Endothelial cell of umbilical vein (primary cell): ENCODE data around the gene SMIM44. TPM values are rescaled to one million over a fixed set of nuclear protein-coding genes. Genes with fewer than 3 reads are reported as not detected.

Source experiments
- Bru-seq: library from RNA; stranded (reverse); fragments of 400-500 nt; gene quantifications from one replicate; lab custom pipeline; 2021; lab: Mats Ljungman, UMichigan
- BruChase-seq, 2 experiments: library from RNA; stranded (reverse); fragments of 400-500 nt; gene quantifications; one replicate each; lab custom pipeline; 2021; lab: Mats Ljungman, UMichigan
- BruUV-seq: library from RNA; stranded (reverse); fragments of 400-500 nt; replicated peaks from 2 replicates; lab custom pipeline; 2021; lab: Mats Ljungman, UMichigan
- CTCF ChIA-PET: fragments of 300-600, 350-600 bp; sonication (Branson Sonifier 250); formaldehyde crosslinking; loops from one replicate; lab custom pipeline; 2021; ENCODE audit warnings: antibody characterized with exemption, inconsistent platforms; lab: Charles Lee
- POLR2A ChIA-PET: fragments of 300-600, 350-600 bp; sonication (Branson Sonifier 250); formaldehyde crosslinking; loops from one replicate; lab custom pipeline; 2021; ENCODE audit warnings: antibody characterized with exemption, inconsistent platforms; lab: Charles Lee
- DNase-seq: peaks from one replicate; pipeline ENCODE4 v3.0.0-alpha.2; 2011; ENCODE audit warnings: low read depth, low spot score
- FAIRE-seq: peaks from 2 replicates; lab custom pipeline; 2011; peaks lifted over from hg19 to GRCh38; lab: Jason Lieb, UNC
- H2AFZ ChIP-seq: 2 replicates; pipeline ENCODE4 v1.6.0; 2012; ENCODE audit warnings: low read depth, low read length, control low read depth, inconsistent platforms
- H3K27ac ChIP-seq: 2 replicates; pipeline ENCODE4 v1.5.1; 2011; ENCODE audit warnings: low read depth, mild to moderate bottlenecking, control low read depth, low read length, moderate library complexity; ENCODE audit not compliant: insufficient read depth
- H3K27me3 ChIP-seq, 2 experiments: 2 replicates each; pipeline versions ENCODE4 v1.6.0 to v1.6.1; 2011; ENCODE audit warnings: low read length in 2 of 2, mixed read lengths in 1 of 2; ENCODE audit not compliant: control insufficient read depth in 2 of 2, insufficient read depth in 2 of 2
- H3K36me3 ChIP-seq, 2 experiments: 2 replicates in 1 of 2; 3 replicates in 1 of 2; pipeline ENCODE4 v1.5.1; 2011; ENCODE audit warnings: low read length in 2 of 2, mild to moderate bottlenecking in 1 of 2, moderate library complexity in 1 of 2; ENCODE audit not compliant: control insufficient read depth in 2 of 2, insufficient read depth in 2 of 2; ENCODE audit errors: extremely low read depth in 1 of 2
- H3K4me1 ChIP-seq: 3 replicates; pipeline ENCODE4 v1.5.1; 2011; ENCODE audit warnings: mild to moderate bottlenecking, low read length; ENCODE audit not compliant: control insufficient read depth, insufficient read depth; ENCODE audit errors: extremely low read depth
- H3K4me2 ChIP-seq: 2 replicates; pipeline ENCODE4 v1.6.1; 2011; ENCODE audit warnings: low read length, control low read depth, mixed read lengths; ENCODE audit not compliant: insufficient read depth
- H3K4me3 ChIP-seq, 3 experiments: fragments of 200-600 bp in 1 of 3; sonication (generic), shearing (Covaris generic) in 1 of 3; replicated peaks in 1 of 3; 2 replicates each; pipeline ENCODE4 v1.5.1; 2011 to 2016; ENCODE audit warnings: control low read depth in 3 of 3, low read length in 3 of 3, mild to moderate bottlenecking in 2 of 3, inconsistent platforms in 1 of 3, low read depth in 1 of 3, moderate library complexity in 1 of 3; ENCODE audit not compliant: insufficient read depth in 1 of 3
- H3K79me2 ChIP-seq: 2 replicates; pipeline ENCODE4 v1.6.0; 2012; ENCODE audit warnings: low read length, inconsistent platforms; ENCODE audit not compliant: control insufficient read depth, insufficient read depth
- H3K9ac ChIP-seq: replicated peaks from 2 replicates; pipeline ENCODE3; 2011; ENCODE audit warnings: low read length, control low read depth; ENCODE audit not compliant: insufficient read depth; ENCODE audit errors: extremely low read depth
- H3K9me1 ChIP-seq: replicated peaks from 3 replicates; pipeline ENCODE4 v1.6.0; 2011; ENCODE audit warnings: mild to moderate bottlenecking, low read length; ENCODE audit not compliant: control insufficient read depth, insufficient read depth; ENCODE audit errors: extremely low read depth
- H3K9me3 ChIP-seq: replicated peaks from 2 replicates; pipeline ENCODE4 v1.5.1; 2012; ENCODE audit warnings: low read length, inconsistent platforms; ENCODE audit not compliant: control insufficient read depth, insufficient read depth
- H4K20me1 ChIP-seq: replicated peaks from 2 replicates; pipeline ENCODE3; 2011; ENCODE audit warnings: mild to moderate bottlenecking, low read length; ENCODE audit not compliant: control insufficient read depth, insufficient read depth; ENCODE audit errors: extremely low read depth
- CTCF ChIP-seq, 2 donors: IDR thresholded peaks; 1 replicate in 1 of 2; 2 replicates in 1 of 2; pipeline ENCODE4 v1.5.1; 2011; ENCODE audit warnings: low read length in 2 of 2, mild to moderate bottlenecking in 2 of 2, moderate library complexity in 2 of 2, control low read depth in 1 of 2, inconsistent platforms in 1 of 2, low read depth in 1 of 2; ENCODE audit not compliant: insufficient read depth in 1 of 2; ENCODE audit errors: extremely low read depth in 1 of 2
- FOS ChIP-seq: IDR thresholded peaks from 2 replicates; pipeline ENCODE4 v1.6.1; 2011; ENCODE audit warnings: mild to moderate bottlenecking, low read length, moderate library complexity, borderline replicate concordance; ENCODE audit not compliant: insufficient read depth
- GATA2 ChIP-seq: IDR thresholded peaks from 2 replicates; pipeline ENCODE4 v1.7.0; 2011; ENCODE audit warnings: low read depth, mild to moderate bottlenecking, moderate library complexity, mixed read lengths, low read length; ENCODE audit not compliant: insufficient read length, insufficient read depth
- JUN ChIP-seq: IDR thresholded peaks from 2 replicates; pipeline ENCODE4 v1.6.1; 2011; ENCODE audit warnings: borderline replicate concordance, low read depth; ENCODE audit not compliant: insufficient read length, insufficient read depth
- MYC ChIP-seq: IDR thresholded peaks from one replicate; pipeline ENCODE4 v1.6.1; 2011; ENCODE audit warnings: mild to moderate bottlenecking, low read depth, low read length
- POLR2A ChIP-seq: IDR thresholded peaks from 2 replicates; pipeline ENCODE4 v1.6.1; 2012; ENCODE audit warnings: low read depth, mild to moderate bottlenecking, control low read depth, low read length
- POLR2AphosphoS5 ChIP-seq: IDR thresholded peaks from 2 replicates; pipeline ENCODE4 v1.6.1; 2012; ENCODE audit warnings: low read depth, mild to moderate bottlenecking, control low read depth, low read length, moderate library complexity; ENCODE audit not compliant: insufficient read depth
- dilution Hi-C: fragments of 300-500 bp; cut with MboI; formaldehyde crosslinking; loops from one replicate; pipeline ENCODE4 v1.15.0; 2019; ENCODE audit warnings: low sequenced_read_pairs; ENCODE audit not compliant: extremely low pct_ligation_motif_present
- intact Hi-C: fragments of 100-400 bp; cut with micrococcal nuclease; formaldehyde crosslinking; loops from one replicate; pipeline ENCODE4 v1.10.0; 2022
- long read RNA-seq: library from polyadenylated mRNA; stranded (forward); transcript quantifications from one replicate; pipeline ENCODE4 v2.0.0, GENCODE V29; 2021
- polyA minus RNA-seq, 3 experiments: library from RNA; depleted of rRNA, polyadenylated mRNA; stranded (reverse); fragments of >200 nt; gene quantifications; 1 replicate in 1 of 3; 2 replicates in 2 of 3; pipeline ENCODE4 v1.2.3, GENCODE V29; 2011
- polyA plus RNA-seq, 4 experiments: library from polyadenylated mRNA; depleted of rRNA in 3 of 4; stranded (reverse) in 3 of 4; unstranded in 1 of 4; fragments of >200 nt; gene quantifications; 2 replicates each; pipeline versions ENCODE4 v1.2.1 to v1.2.3, GENCODE V29; 2011 to 2012; ENCODE audit warnings: missing spikeins in 1 of 4
- total RNA-seq: library from RNA; stranded (reverse); gene quantifications from 2 replicates; pipeline ENCODE4 v1.2.3, GENCODE V29; 2021
- TF ChIP-seq, protein P1 (sequence below): IDR thresholded peaks from 2 replicates; pipeline ENCODE4 v1.6.1; 2011; ENCODE audit not compliant: insufficient read depth, insufficient read length

SMIM44 gene
- total RNA-seq (not detected in 2 replicates), polyA plus RNA-seq (not detected in 2 replicates), polyA minus RNA-seq (not detected in 2 replicates), Bru-seq, nascent RNA (not detected), BruChase-seq, experiment 1, labeled RNA remaining after a 6-hour chase (percentile 4 among the genes with signal in this experiment), BruChase-seq, experiment 2, labeled RNA remaining after a 2-hour chase (not detected)
- polyA plus RNA-seq (2011; cell fraction: cytosol; rRNA removed): not detected in 2 replicates
- not detected in 2 replicates for polyA plus RNA-seq (2011; cell fraction: nucleus; rRNA removed)
- not detected in 2 replicates for polyA plus RNA-seq (2012)
- not detected for polyA minus RNA-seq (2011; cell fraction: cytosol; rRNA and poly(A)+ RNA removed)
- not detected in 2 replicates for polyA minus RNA-seq (2011; cell fraction: nucleus; rRNA and poly(A)+ RNA removed)
- long read RNA-seq: 0 reads

DNA sequence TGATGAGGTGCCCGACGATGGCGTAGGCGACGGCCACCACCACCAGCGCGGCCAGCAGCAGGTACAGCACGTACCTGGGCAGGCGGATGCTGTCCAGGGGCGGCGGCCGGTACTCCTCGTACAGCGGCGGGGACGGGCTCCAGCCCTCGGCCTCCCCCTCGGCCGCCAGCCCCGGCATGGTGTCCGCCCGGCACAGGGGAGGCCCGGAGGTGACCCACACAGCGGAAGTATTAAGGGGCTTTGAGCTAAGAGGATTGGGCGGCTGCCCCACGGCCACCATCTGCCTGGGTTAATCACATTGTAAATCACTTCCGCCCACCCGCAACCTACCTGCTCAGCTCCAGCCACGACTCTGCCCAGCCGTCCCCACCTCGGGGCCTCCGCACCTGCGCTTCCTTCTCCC lies at the start of gene SMIM44:
SMIM44 (minus strand) TSS at position 216 of the 403 bp plus-strand sequence; CDS start at position 178, 38 bp downstream.
- H3K27me3 ChIP-seq: peaks cover 3 to 11% of the 10 kb centered on the region in 2 experiments
- no peak within 1 kb of the TSS for H3K4me2 ChIP-seq
- FAIRE-seq (no peak), DNase-seq (no peak)
- H3K79me2 ChIP-seq: no peaks in the 10 kb centered on the region
- TF ChIP-seq JUN: no peak
- TF ChIP-seq POLR2A: no peak
- no peak for TF ChIP-seq CTCF (IDR thresholded peaks at IDR 0.05; ENCODE audit: extremely low read depth in 1 of 2, insufficient read depth in 1 of 2, low read depth in 1 of 2, low read length in 2 of 2)
- no peak for TF ChIP-seq POLR2AphosphoS5
- TF ChIP-seq, protein P1, sequence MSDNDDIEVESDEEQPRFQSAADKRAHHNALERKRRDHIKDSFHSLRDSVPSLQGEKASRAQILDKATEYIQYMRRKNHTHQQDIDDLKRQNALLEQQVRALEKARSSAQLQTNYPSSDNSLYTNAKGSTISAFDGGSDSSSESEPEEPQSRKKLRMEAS: no peak
- TF ChIP-seq GATA2: no peak
- no peak for TF ChIP-seq MYC
- TF ChIP-seq FOS: no peak
- no peaks in the 10 kb centered on the region for H3K4me1 ChIP-seq
- H3K9me1 ChIP-seq: no peaks in the 10 kb centered on the region
- no peak within 1 kb of the TSS for H2AFZ ChIP-seq
- intact Hi-C loops (no loop called here), dilution Hi-C loops (no loop called here)
- H3K27ac ChIP-seq: no peak within 1 kb of the TSS
- CTCF ChIA-PET: interaction anchor here (0.7 to 6.2 kb wide), 6 partner anchors 10 to 180 kb away, joined by 4 to 147 read pairs (median 13); no protein-coding TSS in a partner anchor
- no TSS peak for BruUV-seq
- H3K9me3 ChIP-seq: no peaks in the 10 kb centered on the region
- no peaks in the 10 kb centered on the region for H3K36me3 ChIP-seq
- POLR2A ChIA-PET: no interaction called here
- H3K9ac ChIP-seq: no peak within 1 kb of the TSS
- no peaks in the 10 kb centered on the region for H4K20me1 ChIP-seq
- no peak within 1 kb of the TSS for H3K4me3 ChIP-seq
